SKM-1 treated with dmso at 0.1 percent for 144 hours (cell line): ENCODE data around the gene LEP.

Experiments
- DNase-seq: peaks from one replicate; lab custom pipeline; 2025; ENCODE audit not compliant: unreplicated experiment; lab: John Stamatoyannopoulos, UW

LEP gene

GRCh38 chr7:128244861-128245260, 3.8 kb downstream of the LEP start:
- no peak for DNase-seq

DNA sequence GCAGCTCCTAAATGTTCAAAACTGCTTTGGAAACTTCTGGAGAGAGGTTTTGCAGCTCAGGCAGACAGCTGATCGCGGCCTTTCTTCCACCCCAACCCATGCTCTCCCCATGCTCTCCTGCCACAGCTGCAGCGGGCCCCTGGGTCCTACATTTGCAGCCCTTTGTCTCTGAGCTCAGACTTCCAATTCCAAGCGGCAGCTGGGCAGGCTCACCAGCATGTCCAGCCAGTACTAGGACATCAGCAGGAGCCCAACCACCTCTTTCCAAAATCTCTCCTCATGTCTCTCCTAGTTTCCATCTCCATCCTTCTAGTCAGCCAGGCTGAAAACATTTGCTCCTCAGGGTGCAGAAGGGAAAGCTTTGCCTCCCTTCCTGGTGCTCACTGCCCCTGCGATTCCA, 6.0 kb downstream of the LEP start:
- DNase-seq, result no peak

GRCh38 chr7:128247640-128248194, 6.6 kb downstream of the LEP start:
- DNase-seq, result no peak

DNA sequence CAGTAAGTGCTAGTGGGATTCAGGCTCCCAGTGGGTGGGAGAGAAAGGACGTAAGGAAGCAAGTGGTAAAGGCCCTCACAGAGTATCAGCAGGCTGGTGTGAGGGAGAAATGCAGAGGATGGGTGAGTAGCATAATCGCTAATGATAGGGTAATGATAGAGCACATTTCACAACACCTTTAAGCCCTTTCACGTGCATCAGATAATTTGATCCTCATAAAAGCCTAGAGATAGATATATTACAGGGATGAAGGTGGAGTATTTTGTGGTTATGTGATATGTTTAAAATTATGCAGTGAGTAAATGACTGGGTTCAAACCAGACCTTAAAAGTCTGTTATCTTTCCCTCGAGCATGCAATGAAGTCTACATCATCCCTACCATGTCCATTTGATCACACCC, 10.3 kb downstream of the LEP start:
- DNase-seq, result no peak

DNA sequence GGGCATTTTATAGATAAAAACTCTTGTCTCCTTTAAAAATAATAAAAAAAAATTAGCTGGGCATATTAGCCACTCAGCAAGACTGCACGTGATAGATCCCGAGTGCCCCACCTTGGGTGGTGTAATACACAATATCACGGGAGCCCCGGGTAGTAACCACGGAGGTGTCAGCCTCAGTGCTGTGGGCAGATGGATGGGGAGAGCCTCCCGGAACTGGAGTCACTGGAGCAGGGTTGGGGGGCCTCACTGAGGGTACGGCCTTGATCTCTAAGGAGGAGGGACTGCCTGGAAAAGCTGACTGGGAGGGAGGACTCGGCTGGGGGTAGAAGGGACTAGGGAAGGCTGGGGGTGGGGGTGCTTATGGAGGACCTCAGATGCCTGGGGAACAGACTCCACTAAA, 12.6 kb downstream of the LEP start:
- DNase-seq, result no peak

DNA sequence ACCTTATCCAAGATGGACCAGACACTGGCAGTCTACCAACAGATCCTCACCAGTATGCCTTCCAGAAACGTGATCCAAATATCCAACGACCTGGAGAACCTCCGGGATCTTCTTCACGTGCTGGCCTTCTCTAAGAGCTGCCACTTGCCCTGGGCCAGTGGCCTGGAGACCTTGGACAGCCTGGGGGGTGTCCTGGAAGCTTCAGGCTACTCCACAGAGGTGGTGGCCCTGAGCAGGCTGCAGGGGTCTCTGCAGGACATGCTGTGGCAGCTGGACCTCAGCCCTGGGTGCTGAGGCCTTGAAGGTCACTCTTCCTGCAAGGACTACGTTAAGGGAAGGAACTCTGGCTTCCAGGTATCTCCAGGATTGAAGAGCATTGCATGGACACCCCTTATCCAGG, 13.4 kb downstream of the LEP start:
- no peak for DNase-seq

- DNase-seq, result no peak
Measured at GRCh38 chr7:128255271-128255670, 14.2 kb downstream of the LEP start.

- DNase-seq, result no peak
Measured at GRCh38 chr7:128257458-128257857, 16.4 kb downstream of the LEP start.

DNA sequence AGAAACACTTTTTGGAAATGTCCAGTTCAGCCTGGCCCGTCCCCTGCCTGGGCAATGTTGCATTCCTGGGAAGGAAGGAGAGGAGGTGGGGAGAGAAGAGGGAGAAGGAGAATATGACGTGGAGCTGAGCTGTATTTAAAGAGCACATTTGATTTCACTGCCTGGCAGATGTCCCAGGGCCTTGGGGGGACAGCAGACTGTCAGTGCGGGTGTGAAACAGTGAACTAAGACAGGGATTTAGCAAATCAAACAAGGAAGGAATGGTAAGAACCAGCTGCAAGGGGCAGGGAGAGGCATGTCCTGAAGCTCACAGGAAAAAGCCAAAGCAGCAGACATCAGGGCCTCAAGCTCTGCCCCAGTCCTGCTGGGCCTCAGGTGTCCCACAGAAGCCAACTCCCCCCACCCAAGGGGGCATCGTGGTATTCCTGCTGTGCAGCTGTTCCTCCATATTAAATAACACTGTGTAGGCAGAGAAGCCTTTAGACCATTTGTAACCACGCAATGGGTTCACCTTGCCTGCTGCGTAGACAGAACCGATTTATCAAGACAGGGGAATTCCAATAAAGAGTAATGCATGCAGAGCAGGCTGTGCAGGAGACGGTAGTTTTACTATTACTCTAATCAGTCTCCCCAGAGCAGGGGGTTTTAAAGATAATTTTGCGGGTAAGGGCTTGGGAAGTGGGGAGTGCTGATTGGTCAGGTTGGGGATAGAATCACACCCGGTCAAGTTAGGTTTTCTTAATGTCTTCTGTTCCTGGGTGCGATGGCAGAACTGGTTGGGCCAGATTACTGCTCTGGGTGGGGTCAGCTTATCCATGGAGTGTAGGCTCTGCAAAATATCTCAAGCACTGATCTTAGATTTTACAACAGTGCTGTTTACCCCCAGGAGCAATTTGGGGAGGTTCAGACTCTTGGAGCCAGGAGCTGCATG, 18.3 kb downstream of the LEP start:
- no peak for DNase-seq

DNA sequence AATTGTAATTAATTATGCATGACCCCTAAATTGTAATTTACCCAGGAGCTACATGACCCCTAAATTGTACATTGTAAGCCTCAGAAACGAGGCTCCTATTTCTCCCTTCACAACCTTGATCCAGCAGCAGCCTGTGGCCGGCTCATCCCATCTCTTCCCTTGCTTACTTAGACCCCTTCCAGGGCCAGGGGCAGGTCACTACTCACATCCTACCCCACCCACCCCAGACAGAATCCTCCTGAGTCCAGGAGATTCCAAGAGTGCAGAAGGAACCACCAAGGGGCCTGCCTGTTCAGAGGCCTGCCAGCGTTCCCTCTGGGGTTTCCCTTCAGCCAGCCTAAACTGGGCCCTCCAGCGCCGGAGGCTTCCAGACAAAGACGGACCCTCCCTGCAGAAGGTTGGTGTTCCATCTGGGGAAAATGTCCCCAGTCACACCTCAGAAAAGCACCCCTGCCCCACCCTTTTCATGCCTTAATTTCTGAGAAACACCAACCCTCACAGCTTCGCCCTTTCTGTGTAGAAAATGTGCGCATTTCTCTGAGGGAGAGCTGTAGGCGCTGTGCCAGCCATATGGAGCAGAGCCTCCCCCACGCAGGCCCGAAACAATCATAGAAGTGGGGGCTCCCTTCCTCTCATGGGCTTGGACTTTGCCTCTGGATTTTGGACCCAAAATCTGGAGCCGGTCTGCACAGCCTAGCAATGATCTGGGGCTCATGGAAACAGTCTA, 19.2 kb downstream of the LEP start:
- DNase-seq, result no peak

DNA sequence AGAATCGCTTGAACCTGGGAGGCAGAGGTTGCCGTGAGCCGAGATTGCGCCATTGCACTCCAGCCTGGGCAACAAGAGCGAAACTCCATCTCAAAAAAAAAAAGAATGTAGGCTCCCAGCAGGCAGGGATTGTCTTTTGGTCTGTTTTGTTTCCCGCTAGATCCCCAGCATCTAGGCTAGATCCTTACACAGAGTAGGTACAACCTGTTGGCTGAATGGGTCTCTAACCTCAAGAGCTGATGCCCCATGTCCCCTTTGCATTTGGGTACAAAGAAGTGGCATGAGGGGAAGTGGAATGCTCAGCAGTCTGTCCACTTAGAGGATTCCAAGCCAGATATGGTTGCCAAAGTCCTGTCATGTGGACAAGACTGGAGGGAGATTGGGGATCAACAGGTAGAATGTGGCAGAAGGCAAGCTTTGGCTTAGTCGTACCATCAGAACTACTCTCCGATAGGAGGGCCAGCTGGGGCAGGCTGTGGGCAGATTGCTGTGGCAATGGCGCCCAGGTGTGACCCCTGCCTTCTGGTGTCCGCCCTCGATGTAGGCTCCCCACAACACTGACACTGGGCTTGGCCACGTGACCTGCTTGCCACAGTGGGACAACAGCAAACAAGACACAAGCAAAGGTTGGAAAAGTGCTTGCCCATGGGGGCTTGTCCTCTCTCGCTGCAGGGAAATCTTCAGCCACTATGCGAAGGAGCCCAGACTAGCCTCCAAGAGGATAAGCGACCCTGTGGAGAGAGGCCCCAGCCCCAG, 21.4 kb downstream of the LEP start:
- no peak for DNase-seq

DNA sequence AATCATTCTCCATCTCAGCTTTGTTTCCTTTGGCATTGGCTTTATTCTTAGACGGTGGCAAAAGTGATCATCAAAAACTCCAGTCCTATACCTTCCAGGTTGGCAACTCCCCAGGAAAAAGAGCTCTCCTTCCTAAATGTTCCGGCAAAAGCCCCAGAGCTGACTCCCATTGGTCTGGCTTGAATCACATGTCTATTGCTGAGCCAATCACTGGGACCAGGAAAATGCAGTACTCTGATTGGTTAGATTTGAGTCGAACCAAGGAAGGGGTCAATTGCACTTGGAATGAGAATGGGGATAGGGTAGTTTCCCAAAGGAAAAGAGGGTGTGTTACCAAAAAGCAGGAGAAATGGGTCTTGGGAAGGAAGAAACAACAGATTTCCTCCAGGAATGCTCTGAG, 22.3 kb downstream of the LEP start:
- DNase-seq, result no peak

DNA sequence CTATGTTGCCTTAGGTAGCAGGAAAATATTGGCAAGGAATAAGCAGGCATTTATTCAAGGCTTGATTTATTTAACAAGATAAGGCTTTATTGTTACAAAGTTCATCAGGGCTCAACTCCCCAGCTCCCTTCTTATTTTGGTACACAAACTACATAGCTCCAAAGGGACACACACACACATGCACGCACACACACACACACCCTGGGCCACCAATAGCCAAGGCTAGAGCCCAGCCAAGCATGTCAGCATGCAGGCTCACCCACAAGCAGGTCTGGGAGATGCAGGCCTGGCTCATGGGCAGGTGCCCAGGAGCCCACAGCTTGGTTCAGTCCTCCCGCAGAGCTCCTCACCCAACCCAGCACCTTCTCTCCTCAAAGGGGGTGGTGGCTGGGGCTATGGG, 23.4 kb downstream of the LEP start:
- DNase-seq, result no peak

DNA sequence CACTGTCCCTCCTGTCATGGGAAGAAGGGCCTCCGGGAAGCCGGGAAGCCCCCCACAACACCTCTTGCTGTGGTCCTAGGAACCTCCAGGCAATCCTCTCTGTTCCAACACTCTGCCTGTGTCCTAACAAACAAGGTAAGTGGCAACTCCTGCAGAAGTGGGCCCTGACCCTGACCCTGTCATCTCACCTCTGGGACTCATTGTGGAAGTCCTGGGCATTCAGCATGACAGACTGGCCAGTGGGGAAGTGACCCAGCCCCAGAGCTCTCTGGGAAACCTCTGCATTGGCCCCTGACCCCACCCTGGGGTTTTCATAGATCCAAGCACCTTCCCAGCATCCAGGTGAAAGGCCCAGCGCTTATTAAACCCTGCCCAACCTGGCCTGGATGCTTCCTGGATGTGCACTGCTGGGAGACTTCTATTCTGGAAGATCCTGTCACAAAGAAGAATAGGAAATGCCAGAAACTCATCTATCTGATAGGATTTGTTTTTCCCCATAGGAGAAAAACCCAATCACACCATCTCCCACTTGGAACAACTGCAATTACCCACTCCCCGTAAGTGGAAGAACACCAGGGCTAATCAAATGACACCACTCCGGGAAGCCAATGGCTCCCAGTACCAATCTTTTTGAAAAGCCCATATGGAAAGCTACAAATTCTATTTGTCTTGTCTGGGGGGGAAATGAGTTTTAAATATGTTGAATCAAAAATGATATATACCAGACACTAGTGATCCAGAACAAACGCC, 24.3 kb downstream of the LEP start:
- no peak for DNase-seq

GRCh38 chr7:128265906-128266300, 24.8 kb downstream of the LEP start:
- no peak for DNase-seq

- no peak for DNase-seq
Measured at GRCh38 chr7:128266529-128266882, 25.4 kb downstream of the LEP start.

DNA sequence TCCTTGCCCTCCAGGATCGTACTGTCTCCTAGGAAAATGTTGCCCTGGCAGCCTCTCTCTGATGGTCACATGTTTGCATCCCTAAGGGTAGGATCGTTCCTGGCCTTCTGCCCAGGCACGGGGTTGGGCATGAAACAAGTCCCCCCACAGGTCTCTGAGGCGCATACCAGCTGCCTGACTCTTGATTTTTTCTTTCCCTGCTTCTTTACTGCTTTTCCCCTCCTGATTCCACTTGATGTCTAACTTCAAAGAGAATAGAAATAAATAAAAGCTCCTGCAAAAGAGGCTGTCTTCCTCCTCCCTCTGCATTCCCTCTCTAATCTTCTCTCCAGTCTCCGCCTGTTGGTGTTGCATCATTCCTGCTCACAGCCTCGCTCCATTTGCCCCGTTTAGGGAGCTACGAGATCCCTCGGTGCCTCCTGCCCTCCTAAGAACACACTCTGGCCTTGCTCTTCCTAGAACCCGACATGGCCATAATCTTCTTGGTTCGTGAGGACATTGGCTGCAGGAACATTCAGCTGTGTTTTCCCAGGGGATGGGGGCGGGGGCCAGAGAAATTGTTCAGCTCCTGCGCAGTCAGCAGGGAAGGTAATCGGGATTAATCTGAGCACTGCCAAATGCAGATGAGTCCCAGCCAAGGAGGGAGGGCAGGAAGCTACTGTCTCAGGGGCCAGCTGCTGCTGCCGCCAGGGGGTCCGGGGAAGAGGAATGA, 26.0 kb downstream of the LEP start:
- DNase-seq, result no peak

DNA sequence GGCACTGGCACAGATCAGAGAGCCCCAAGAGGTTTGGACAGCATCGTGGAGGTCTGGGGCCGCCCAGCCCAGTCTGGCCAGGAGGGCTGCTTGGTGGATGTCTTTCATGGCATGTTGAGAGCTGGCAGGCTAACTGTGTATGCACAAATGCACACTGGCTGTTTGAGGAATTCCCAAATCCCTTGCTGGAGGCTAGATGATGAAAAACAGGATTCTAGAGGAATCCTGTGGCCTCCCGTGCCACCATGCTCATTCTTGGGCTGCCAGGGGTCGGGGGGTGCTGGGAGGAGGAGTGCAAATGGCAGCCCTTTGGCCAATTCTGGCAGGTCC, 26.5 kb downstream of the LEP start:
- no peak for DNase-seq

- no peak for DNase-seq
Measured at GRCh38 chr7:128268233-128268632, 27.2 kb downstream of the LEP start.

GRCh38 chr7:128270826-128271272, 29.8 kb downstream of the LEP start:
- no peak for DNase-seq
